ENCODE results near the gene ZNF358. TPM values are rescaled to one million over a fixed set of nuclear protein-coding genes. Genes with fewer than 3 reads are reported as not detected.

Gene ZNF358
- total RNA-seq, 2 donors from 2014 or later, result 40.2 to 93.6 TPM

- Histone ChIP-seq H3K9me3 (no peaks in the 10 kb centered on the region), H3K27me3 (no peaks in the 10 kb centered on the region), H3K4me3 (no peak overlapping the region), H3K36me3 (replicated peaks in 1 of 2; ENCODE audit: insufficient read depth in 1 of 2, low read depth in 2 of 2) (no peaks in the 10 kb centered on the region), H3K4me1 (no peaks in the 10 kb centered on the region), H3K27ac (no peak overlapping the region)
- WGBS, 2 donors, result 83 to 88% methylated on average over 19 to 34 of the region's 35 CpGs
- DNase-seq (no peak), ATAC-seq (no peak)
- TF ChIP-seq CTCF (IDR thresholded peaks at IDR 0.05), result no peak
- no peak for TF ChIP-seq POLR2A (IDR thresholded peaks at IDR 0.05)
- intact Hi-C loops (cut with DNase I), result no loop called here
Measured at GRCh38 chr19:7476777-7477494, 39.0 kb upstream of the ZNF358 start.

DNA sequence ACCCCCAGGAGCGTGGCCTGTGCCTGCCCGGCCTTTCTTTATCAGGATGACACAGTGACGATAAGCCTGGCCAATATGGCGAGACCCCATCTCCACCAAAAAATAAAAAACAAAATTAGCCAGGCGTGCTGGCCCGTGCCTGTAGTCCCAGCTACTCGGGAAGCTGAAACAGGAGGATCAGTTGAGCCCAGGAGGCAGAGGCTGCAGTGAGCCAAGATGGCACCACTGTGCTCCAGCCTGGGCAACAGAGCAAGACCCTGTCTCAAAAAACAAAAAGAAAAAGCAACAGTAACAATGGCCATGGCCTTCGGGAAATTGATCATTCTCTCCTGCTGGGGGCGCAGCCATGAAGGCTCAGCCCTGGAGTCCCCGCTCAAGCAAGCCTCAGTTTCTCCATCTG, 38.1 kb upstream of the ZNF358 start:
- Histone ChIP-seq H3K4me1 (no peaks in the 10 kb centered on the region), H3K4me3 (no peak overlapping the region), H3K9me3 (no peaks in the 10 kb centered on the region), H3K27ac (no peak overlapping the region), H3K36me3 (replicated peaks in 1 of 2; ENCODE audit: insufficient read depth in 1 of 2, low read depth in 2 of 2) (no peaks in the 10 kb centered on the region), H3K27me3 (no peaks in the 10 kb centered on the region)
- ATAC-seq, result no peak
- DNase-seq, result no peak
- intact Hi-C loops (cut with DNase I), result no loop called here
- no peak for TF ChIP-seq CTCF (IDR thresholded peaks at IDR 0.05)
- no peak for TF ChIP-seq POLR2A (IDR thresholded peaks at IDR 0.05)
- 91 to 93% methylated on average over 9 to 10 of the region's 10 CpGs for WGBS, 2 donors

GRCh38 chr19:7478173-7478842, 37.6 kb upstream of the ZNF358 start:
- 64 to 76% methylated on average over 11 to 25 of the region's 26 CpGs for WGBS, 2 donors
- intact Hi-C loops (cut with DNase I), result no loop called here
- Histone ChIP-seq H3K27ac (no peak overlapping the region), H3K36me3 (replicated peaks in 1 of 2; ENCODE audit: insufficient read depth in 1 of 2, low read depth in 2 of 2) (no peaks in the 10 kb centered on the region), H3K4me3 (no peak overlapping the region), H3K27me3 (no peaks in the 10 kb centered on the region), H3K9me3 (no peaks in the 10 kb centered on the region), H3K4me1 (no peaks in the 10 kb centered on the region)
- TF ChIP-seq CTCF (IDR thresholded peaks at IDR 0.05) (no peak), POLR2A (IDR thresholded peaks at IDR 0.05) (peak in 1 of 3 donors; percentile 7)
- ATAC-seq, result peak; percentile 8
- no peak for DNase-seq

- TF ChIP-seq POLR2A (IDR thresholded peaks at IDR 0.05) (no peak), CTCF (IDR thresholded peaks at IDR 0.05) (no peak)
- Histone ChIP-seq H3K4me3 (no peak overlapping the region), H3K27ac (no peak overlapping the region), H3K9me3 (no peaks in the 10 kb centered on the region), H3K36me3 (replicated peaks in 1 of 2; ENCODE audit: insufficient read depth in 1 of 2, low read depth in 2 of 2) (no peaks in the 10 kb centered on the region), H3K4me1 (no peaks in the 10 kb centered on the region), H3K27me3 (no peaks in the 10 kb centered on the region)
- ATAC-seq, result no peak
- WGBS, 2 donors, result 76 to 90% methylated on average over 3 to 9 of the region's 9 CpGs
- intact Hi-C loops (cut with DNase I), result no loop called here
- DNase-seq, result no peak
Measured at GRCh38 chr19:7478843-7479227, 37.1 kb upstream of the ZNF358 start.

Data from body of pancreas (tissue), 4 donors.